A549 (cell line): Measurements from ENCODE around the gene HLA-DOA. TPM values are rescaled to one million over a fixed set of nuclear protein-coding genes. Genes with fewer than 3 reads are reported as not detected.

Experiments used
- ATAC-seq, 2 experiments: fragments of 200-7000 bp in 1 of 2; fragments of >200 bp in 1 of 2; cut with Nextera tagmentation in 1 of 2; cut with Tn5 transposase in 1 of 2; 3 replicates each; pipeline versions ENCODE4 v1.8.0 to v1.9.1; 2018 to 2020; ENCODE audit warnings: mild to moderate bottlenecking in 1 of 2, moderate library complexity in 1 of 2
- CTCF ChIA-PET: fragments of 300-600 bp; sonication (Branson Sonifier 250); formaldehyde crosslinking; extraction: SDS; loops from one replicate; lab custom pipeline; 2021; ENCODE audit warnings: antibody characterized with exemption, inconsistent platforms; lab: Yijun Ruan, JAX
- POLR2A ChIA-PET: fragments of 350-600 bp; formaldehyde crosslinking; extraction: SDS; loops from one replicate; lab custom pipeline; 2021; ENCODE audit warnings: antibody characterized with exemption, inconsistent platforms; lab: Yijun Ruan, JAX
- DNase-seq, 2 experiments: peaks; one replicate each; pipeline versions ENCODE4 v3.0.0 to v3.0.0-alpha.2; 2011 to 2016; ENCODE audit warnings: low read depth in 1 of 2, low spot score in 1 of 2
- FAIRE-seq: peaks from 2 replicates; lab custom pipeline; 2011; peaks lifted over from hg19 to GRCh38; lab: Jason Lieb, UNC
- H3K27ac ChIP-seq, 2 experiments: fragments of >200 bp; sonication (Bioruptor Twin); formaldehyde crosslinking; 3 replicates each; pipeline ENCODE4 v1.5.1; 2016 to 2017
- H3K4me1 ChIP-seq: fragments of >200 bp; sonication (Bioruptor Twin); formaldehyde crosslinking; 3 replicates; pipeline ENCODE4 v1.6.1; 2016
- H3K4me2 ChIP-seq: fragments of >200 bp; sonication (Bioruptor Twin); formaldehyde crosslinking; 3 replicates; pipeline ENCODE4 v1.6.1; 2016
- H3K4me3 ChIP-seq: fragments of >200 bp; sonication (Bioruptor Twin); formaldehyde crosslinking; 3 replicates; pipeline ENCODE4 v1.5.1; 2016
- H3K9me3 ChIP-seq: fragments of >200 bp; sonication (Bioruptor Twin); formaldehyde crosslinking; 3 replicates; pipeline ENCODE4 v1.6.1; 2016
- ATOH8 ChIP-seq: fragments of 250-450 bp; sonication (Bioruptor Pico); IDR thresholded peaks from 2 replicates; pipeline ENCODE4 v1.5.0; 2020; ENCODE audit warnings: low read depth, mild to moderate bottlenecking, moderate library complexity
- BHLHE40 ChIP-seq: IDR thresholded peaks from 2 replicates; pipeline ENCODE4 v1.6.1; 2012; ENCODE audit warnings: low read depth, low read length, inconsistent platforms
- CBX2 ChIP-seq: fragments of 200-600 bp; sonication (generic); IDR thresholded peaks from 2 replicates; pipeline ENCODE4 v1.6.1; 2016; ENCODE audit warnings: low read depth, mild to moderate bottlenecking, borderline replicate concordance
- E2F6 ChIP-seq: IDR thresholded peaks from 2 replicates; pipeline ENCODE4 v1.6.1; 2012; ENCODE audit warnings: low read depth, borderline replicate concordance
- EHMT2 ChIP-seq: fragments of 200-600 bp; sonication (generic); IDR thresholded peaks from 2 replicates; pipeline ENCODE4 v1.6.1; 2016; ENCODE audit warnings: antibody characterized with exemption, low read depth, mild to moderate bottlenecking, moderate library complexity
- ELK1 ChIP-seq: fragments of 150-350 bp; IDR thresholded peaks from 2 replicates; pipeline ENCODE4 v1.6.1; 2014; ENCODE audit warnings: low read depth, mild to moderate bottlenecking, low read length
- ESRRA ChIP-seq: fragments of 150-350 bp; IDR thresholded peaks from 2 replicates; pipeline ENCODE4 v1.6.1; 2014; ENCODE audit warnings: mild to moderate bottlenecking, low read length, borderline replicate concordance
- FOSB ChIP-seq: fragments of 250-450 bp; sonication (Bioruptor Pico); IDR thresholded peaks from 2 replicates; pipeline ENCODE4 v1.5.0; 2020; ENCODE audit warnings: mild to moderate bottlenecking, moderate library complexity
- FOSL2 ChIP-seq, 2 experiments: fragments of 450-650 bp in 1 of 2; fragments of >200 bp in 1 of 2; sonication (Bioruptor Twin) in 1 of 2; formaldehyde crosslinking; IDR thresholded peaks; 2 replicates each; pipeline versions ENCODE4 v1.5.0 to v1.6.1; 2016 to 2020; ENCODE audit warnings: mild to moderate bottlenecking in 1 of 2, moderate library complexity in 1 of 2
- HES2 ChIP-seq: fragments of >200 bp; sonication (Bioruptor Twin); formaldehyde crosslinking; IDR thresholded peaks from 2 replicates; pipeline ENCODE4 v1.6.1; 2016
- HMGXB4 ChIP-seq: fragments of 250-450 bp; sonication (Bioruptor Pico); IDR thresholded peaks from 2 replicates; pipeline ENCODE4 v1.5.0; 2021; ENCODE audit warnings: mild to moderate bottlenecking, moderate library complexity, borderline replicate concordance
- HOXA7 ChIP-seq: fragments of 250-450 bp; sonication (Bioruptor Pico); IDR thresholded peaks from 2 replicates; pipeline ENCODE4 v1.5.0; 2020; ENCODE audit warnings: mild to moderate bottlenecking, moderate library complexity
- JUN ChIP-seq, 2 experiments: fragments of >200 bp; sonication (Bioruptor Twin); formaldehyde crosslinking; IDR thresholded peaks; 2 replicates in 1 of 2; 3 replicates in 1 of 2; pipeline ENCODE4 v1.6.1; 2016 to 2017
- KDM1A ChIP-seq: fragments of 200-600 bp; sonication (generic); IDR thresholded peaks from 2 replicates; pipeline ENCODE4 v1.6.1; 2016; ENCODE audit warnings: low read depth, mild to moderate bottlenecking
- KDM5A ChIP-seq: fragments of 200-600 bp; sonication (generic); IDR thresholded peaks from 2 replicates; pipeline ENCODE4 v1.6.1; 2016; ENCODE audit warnings: antibody characterized with exemption, mild to moderate bottlenecking
- MAZ ChIP-seq: fragments of 150-350 bp; IDR thresholded peaks from 2 replicates; pipeline ENCODE4 v1.6.1; 2014; ENCODE audit warnings: antibody characterized with exemption, low read depth, low read length, borderline replicate concordance
- NPAS2 ChIP-seq: fragments of 250-450 bp; sonication (Bioruptor Pico); IDR thresholded peaks from 2 replicates; pipeline ENCODE4 v1.8.0; 2022; ENCODE audit warnings: mild to moderate bottlenecking, moderate library complexity, borderline replicate concordance
- POLR2AphosphoS2 ChIP-seq: conservative IDR thresholded peaks from 2 replicates; pipeline ENCODE4 v1.6.1; 2012; ENCODE audit warnings: low read length, improper control_type of control experiment, inconsistent platforms
- RAD21 ChIP-seq, 2 experiments: fragments of >200 bp in 1 of 2; sonication (Bioruptor Twin) in 1 of 2; formaldehyde crosslinking in 1 of 2; IDR thresholded peaks in 1 of 2; conservative IDR thresholded peaks in 1 of 2; 2 replicates in 1 of 2; 3 replicates in 1 of 2; pipeline ENCODE4 v1.6.1; 2012 to 2018; ENCODE audit warnings: inconsistent platforms in 1 of 2
- RARB ChIP-seq: fragments of 250-450 bp; sonication (Bioruptor Pico); IDR thresholded peaks from 2 replicates; pipeline ENCODE4 v1.8.0; 2021; ENCODE audit warnings: mild to moderate bottlenecking, moderate library complexity
- RCOR1 ChIP-seq: fragments of 150-350 bp; IDR thresholded peaks from 2 replicates; pipeline ENCODE4 v1.6.1; 2014; ENCODE audit warnings: antibody characterized with exemption, low read length, low read depth
- REST ChIP-seq: fragments of 200-600 bp; sonication (generic); IDR thresholded peaks from 2 replicates; pipeline ENCODE4 v1.6.1; 2016; ENCODE audit warnings: antibody characterized with exemption, mild to moderate bottlenecking, moderate library complexity
- RFX5 ChIP-seq: fragments of 450-650 bp; IDR thresholded peaks from 2 replicates; pipeline ENCODE4 v1.7.1; 2014; ENCODE audit warnings: antibody characterized with exemption, mild to moderate bottlenecking, moderate library complexity
- SMC3 ChIP-seq: fragments of >200 bp; sonication (Bioruptor Twin); formaldehyde crosslinking; IDR thresholded peaks from 3 replicates; pipeline ENCODE4 v1.6.1; 2018; ENCODE audit warnings: inconsistent platforms
- TP53 ChIP-seq: fragments of 250-450 bp; sonication (Bioruptor Pico); IDR thresholded peaks from 2 replicates; pipeline ENCODE4 v1.5.0; 2021; ENCODE audit warnings: mild to moderate bottlenecking, moderate library complexity
- ZC3H11A ChIP-seq: fragments of 450-650 bp; IDR thresholded peaks from 2 replicates; pipeline ENCODE4 v1.6.1; 2014; ENCODE audit warnings: antibody characterized with exemption, mild to moderate bottlenecking
- ZFP36 ChIP-seq: fragments of 450-650 bp; IDR thresholded peaks from 2 replicates; pipeline ENCODE4 v1.6.1; 2014; ENCODE audit warnings: borderline replicate concordance; ENCODE audit not compliant: partially characterized antibody
- ZNF302 ChIP-seq: fragments of 250-450 bp; sonication (Bioruptor Pico); IDR thresholded peaks from 2 replicates; pipeline ENCODE4 v1.9.0; 2021; ENCODE audit warnings: inconsistent platforms, mild to moderate bottlenecking, moderate library complexity
- WGBS: methylation state at CpG from one replicate; pipeline ENCODE4 v1.1.6; 2017; ENCODE audit errors: missing lambda C conversion rate; 5-methylcytosine and 5-hydroxymethylcytosine counted together
- polyA plus RNA-seq, 4 experiments: library from polyadenylated mRNA; depleted of rRNA in 3 of 4; stranded (reverse); fragments of >200 nt; fragmentation: RNase III in 1 of 4; extraction: RNeasy Plus Mini Kit Qiagen cat#74134 plus additional on column Dnase treatment in 1 of 4; gene quantifications; 2 replicates in 3 of 4; 3 replicates in 1 of 4; pipeline ENCODE4 v1.2.3, GENCODE V29; 2011 to 2017

The HLA-DOA gene
- polyA plus RNA-seq, 2 of the 4 experiments (the other 2 are of a cell fraction) = 0.03 to 0.27 TPM

- WGBS = 18% methylated on average over 3 of the region's 6 CpGs
- Histone ChIP-seq H3K4me1 (no peaks in the 10 kb centered on the region), H3K9me3 (no peaks in the 10 kb centered on the region), H3K27ac (no peak overlapping the region), H3K4me2 (no peak overlapping the region), H3K4me3 (no peak overlapping the region)
- ChIA-PET POLR2A (no interaction called here), CTCF (no interaction called here)
- FAIRE-seq (no peak), DNase-seq (no peak), ATAC-seq (no peak)
- TF ChIP-seq SMC3 (no peak), ATOH8 (CRISPR knock-in tag) (no peak), HES2 (no peak), RAD21 (conservative IDR thresholded peaks at IDR 0.05 in 1 of 2, IDR thresholded peaks at IDR 0.05 in 1 of 2) (no peak), KDM5A (no peak), HOXA7 (CRISPR knock-in tag) (no peak), RFX5 (no peak), FOSB (no peak), RCOR1 (no peak), REST (no peak), ZFP36 (no peak), NPAS2 (no peak), ZC3H11A (no peak), TP53 (CRISPR knock-in tag) (no peak), CBX2 (no peak), ESRRA (no peak)
Observed at GRCh38 chr6:33004940-33005339, 4.5 kb downstream of the HLA-DOA start.

GRCh38 chr6:33001685-33002084, 7.7 kb downstream of the HLA-DOA start:
- ATAC-seq (no peak), DNase-seq (no peak), FAIRE-seq (no peak)
- WGBS = 26% methylated on average over 4 of the region's 4 CpGs
- no peaks in the 10 kb centered on the region for H3K4me1 ChIP-seq
- H3K27ac ChIP-seq = no peak overlapping the region
- no peak overlapping the region for H3K4me2 ChIP-seq
- no peak overlapping the region for H3K4me3 ChIP-seq
- H3K9me3 ChIP-seq = no peaks in the 10 kb centered on the region
- ChIA-PET POLR2A (no interaction called here), CTCF (interaction anchor here (1.4 kb wide), 1 partner anchor 116 kb away, joined by 4 read pairs; no protein-coding TSS in a partner anchor)
- TF ChIP-seq SMC3 = no peak
- no peak for TF ChIP-seq POLR2AphosphoS2
- no peak for TF ChIP-seq RAD21 (conservative IDR thresholded peaks at IDR 0.05 in 1 of 2, IDR thresholded peaks at IDR 0.05 in 1 of 2)
- no peak for TF ChIP-seq HMGXB4 (CRISPR knock-in tag)
- TF ChIP-seq HES2 = no peak
- TF ChIP-seq ELK1 = no peak
- TF ChIP-seq MAZ = no peak
- TF ChIP-seq ATOH8 (CRISPR knock-in tag) = no peak
- TF ChIP-seq RARB (CRISPR knock-in tag) = no peak
- TF ChIP-seq KDM1A = no peak
- TF ChIP-seq E2F6 = no peak
- TF ChIP-seq BHLHE40 = no peak
- no peak for TF ChIP-seq ZNF302 (CRISPR knock-in tag)
- TF ChIP-seq FOSL2 (IDR thresholded peaks at IDR 0.05) = no peak
- no peak for TF ChIP-seq FOSL2 (CRISPR knock-in tag; IDR thresholded peaks at IDR 0.05)
- no peak for TF ChIP-seq EHMT2
- no peak for TF ChIP-seq JUN (IDR thresholded peaks at IDR 0.05)
